ENCODE data around the gene KCNT1. TPM values are rescaled to one million over a fixed set of nuclear protein-coding genes. Genes with fewer than 3 reads are reported as not detected.
"Not testable (repeated sequence)": the region's sequence is repeated elsewhere in the genome, so short reads cannot be mapped to it uniquely, and the experiment has no call there.

Gene KCNT1
- under 1 TPM; 0.07 to 0.22 (median 0.14) TPM for polyA plus RNA-seq (ENCODE audit: insufficient read length in 4 of 4)

DNA sequence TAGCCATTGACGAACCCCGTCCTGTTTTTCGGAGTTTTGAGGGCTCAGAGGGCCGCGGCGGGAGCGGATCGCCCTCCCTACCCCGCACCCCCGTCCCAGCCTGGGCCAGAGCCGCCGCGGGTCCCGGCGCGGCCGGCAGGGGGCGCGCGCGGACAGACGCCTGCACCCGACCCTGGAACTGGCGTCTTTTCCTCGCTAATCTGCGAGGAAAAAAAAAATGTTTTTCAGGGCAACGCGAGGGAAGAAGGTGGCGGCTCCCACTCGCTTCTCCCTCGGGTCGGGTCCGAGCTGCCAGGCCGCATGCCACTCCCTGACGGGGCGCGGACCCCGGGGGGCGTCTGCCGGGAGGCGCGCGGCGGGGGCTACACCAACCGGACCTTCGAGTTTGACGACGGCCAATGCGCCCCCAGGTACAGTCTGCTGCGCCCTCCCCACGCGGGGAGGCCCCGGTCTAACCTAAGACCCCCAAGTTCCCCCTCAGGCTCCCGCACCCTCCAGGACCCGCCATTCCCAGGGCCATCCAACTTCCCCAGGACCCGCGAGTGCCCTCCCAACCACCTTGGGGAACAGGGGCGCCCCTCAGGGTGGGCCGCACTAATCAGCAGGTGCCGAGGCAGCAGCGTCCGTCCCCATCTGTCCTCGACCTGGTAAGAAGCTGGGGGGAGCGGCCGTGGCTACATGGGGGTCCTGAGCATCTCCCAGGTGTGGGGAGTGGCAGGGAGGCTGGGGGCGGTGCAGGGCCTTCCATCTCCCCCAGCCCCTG, at the start of gene KCNT1:
TSS of gene KCNT1 (plus strand) at position 227 of the 763 bp plus-strand sequence. CDS start at position 301, 74 bp downstream.
- DNase-seq (ENCODE audit: low read depth in 4 of 4, low spot score in 3 of 4) = peak in 1 of 4 donors; percentile 25

DNA sequence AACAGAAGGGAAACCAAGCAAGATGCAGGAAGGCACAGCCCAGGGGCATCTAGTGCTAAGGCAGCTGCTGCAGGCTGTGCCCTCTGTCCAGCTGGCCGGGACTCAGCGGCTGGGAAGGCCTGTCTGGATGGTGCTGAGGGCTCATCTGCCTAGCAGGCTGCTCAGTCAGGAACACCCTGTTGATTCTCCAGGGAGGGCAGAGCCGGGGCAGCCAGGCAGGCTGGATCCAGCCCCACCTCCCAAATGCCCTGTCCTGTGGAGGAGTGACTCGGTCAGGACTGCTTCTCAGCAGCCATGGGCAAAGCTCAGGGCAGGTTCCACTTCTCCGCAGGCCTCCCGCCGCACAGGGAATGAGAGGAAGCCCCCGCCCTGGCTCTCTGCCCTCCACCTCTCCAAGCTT, 46.7 kb upstream of the KCNT1 start:
- DNase-seq (ENCODE audit: low read depth in 4 of 4, low spot score in 3 of 4) = no peak

DNA sequence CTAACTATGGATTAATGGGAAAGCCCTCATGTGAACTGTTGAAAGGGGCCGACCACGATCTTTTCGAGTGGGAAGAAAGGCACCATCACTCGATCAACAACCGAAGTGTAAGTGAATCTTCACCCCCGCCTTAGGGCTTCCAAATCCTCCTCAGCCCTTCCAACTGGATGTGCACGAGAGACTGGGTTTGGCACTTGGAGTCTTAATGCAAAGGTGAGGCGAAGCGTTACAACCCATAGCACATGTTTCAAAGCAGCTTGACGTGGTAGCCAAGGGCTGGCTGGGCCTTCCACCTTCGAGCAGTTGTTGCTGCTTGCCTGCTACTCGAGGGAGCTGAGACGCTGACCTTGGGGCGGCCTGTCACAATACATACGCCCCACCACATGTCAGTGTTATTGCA, 44.6 kb upstream of the KCNT1 start:
- no peak for DNase-seq (ENCODE audit: low read depth in 4 of 4, low spot score in 3 of 4)

DNA sequence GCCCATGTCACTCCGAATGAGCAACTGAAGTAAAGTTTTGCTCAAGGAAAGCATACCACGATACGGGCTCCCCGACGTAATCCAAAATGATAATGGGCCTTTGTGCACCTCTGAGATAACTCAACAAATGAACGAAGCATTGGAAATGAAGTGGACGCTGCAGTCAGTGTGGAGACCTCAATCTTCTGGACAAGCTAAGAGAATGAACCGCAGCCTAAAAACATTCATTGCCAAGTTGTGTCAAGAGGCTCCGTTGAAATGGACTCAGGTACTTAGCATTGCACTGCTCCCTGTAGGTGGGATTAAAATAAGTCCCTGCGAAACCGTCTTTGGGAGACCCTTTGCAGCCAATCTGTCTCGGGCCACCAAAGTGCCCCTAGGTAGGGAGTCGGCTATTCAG, 42.7 kb upstream of the KCNT1 start:
- no peak for DNase-seq (ENCODE audit: low read depth in 4 of 4, low spot score in 3 of 4)

DNA sequence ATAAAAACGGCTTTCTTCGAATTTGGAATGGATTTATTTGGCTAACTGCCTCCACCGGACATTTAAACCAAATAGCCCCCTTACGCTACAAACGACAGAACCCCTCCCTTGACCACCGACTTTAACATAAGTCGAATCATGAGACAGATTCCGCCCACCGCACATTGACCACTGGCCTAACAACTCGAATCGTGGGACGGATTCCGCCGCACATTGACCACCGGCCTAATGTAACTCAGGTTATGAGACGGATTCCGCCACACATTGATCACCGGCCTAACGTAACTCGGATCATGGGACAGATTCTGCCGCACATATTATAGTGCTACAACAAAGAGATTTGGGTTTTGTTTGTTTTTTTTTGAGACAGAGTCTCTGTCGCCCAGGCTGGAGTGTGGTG, 41.6 kb upstream of the KCNT1 start:
- DNase-seq (ENCODE audit: low read depth in 4 of 4, low spot score in 3 of 4) = no peak

DNA sequence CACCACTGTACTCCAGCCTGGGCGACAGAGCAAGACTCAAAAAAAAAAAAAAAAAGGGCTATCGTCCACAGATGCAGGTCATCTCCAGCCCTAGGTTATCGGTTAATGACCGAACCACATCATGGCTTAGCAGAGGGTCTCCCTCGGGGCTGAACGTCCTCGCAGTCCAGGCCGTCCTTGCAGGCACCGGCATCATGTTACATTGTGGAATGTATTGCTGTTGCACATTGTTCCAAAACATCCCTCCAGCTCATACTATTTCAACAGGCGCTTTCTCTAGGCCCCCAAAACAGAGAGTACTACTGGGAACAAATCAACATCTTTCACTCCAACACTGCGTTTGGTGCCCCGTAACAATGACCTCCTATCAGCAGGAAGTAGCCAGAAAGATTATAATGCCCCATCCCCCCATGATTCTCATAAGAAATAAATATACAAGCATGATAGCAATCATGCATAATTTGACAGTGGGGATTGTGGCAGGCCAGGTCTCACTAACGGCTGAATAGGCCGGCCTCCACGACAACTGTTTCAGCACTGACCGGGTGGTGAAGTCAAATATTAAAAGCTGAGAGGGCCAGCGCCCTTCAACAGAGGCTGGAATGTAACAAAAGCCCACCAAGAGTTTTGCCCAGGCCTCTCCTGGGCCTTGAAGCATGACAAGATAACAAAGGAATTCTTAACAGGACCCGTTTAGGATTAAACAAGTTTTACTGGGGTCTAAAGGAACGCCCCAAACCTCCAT, 40.0 kb upstream of the KCNT1 start:
- DNase-seq (ENCODE audit: low read depth in 4 of 4, low spot score in 3 of 4) = no peak

DNA sequence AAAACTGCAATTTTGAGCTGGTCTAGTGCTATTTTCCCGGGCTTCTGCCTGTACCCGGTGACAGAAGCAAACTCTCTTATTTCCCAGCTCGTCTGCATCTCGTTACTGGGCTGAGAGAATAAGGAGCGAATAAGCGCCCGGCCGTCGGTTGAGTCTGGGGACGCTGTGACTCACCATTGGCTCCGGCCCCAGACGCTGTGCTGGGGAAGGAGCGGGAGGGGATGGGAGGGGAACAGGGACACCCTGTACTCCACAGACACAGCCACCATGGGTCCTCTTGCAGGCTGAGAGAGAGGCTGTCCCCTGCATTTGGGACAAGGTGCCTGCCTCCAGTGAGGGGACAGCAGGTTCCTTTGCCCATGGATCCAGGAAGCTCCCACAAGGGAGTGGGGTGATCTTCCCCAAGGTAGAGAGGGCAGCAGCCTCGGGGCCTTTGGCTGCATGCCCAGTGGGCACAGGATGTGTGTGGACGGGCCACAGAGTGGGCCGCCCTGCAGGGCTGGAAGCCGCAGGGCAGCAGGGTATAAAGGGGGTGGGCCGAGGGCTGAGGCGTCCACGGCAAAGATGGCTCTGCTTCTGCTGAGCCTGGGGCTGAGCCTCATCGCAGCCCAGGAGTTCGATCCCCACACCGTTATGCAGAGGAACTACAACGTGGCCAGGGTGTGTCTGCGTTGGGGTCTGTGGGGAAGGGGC, 39.1 kb upstream of the KCNT1 start, which contains the start of gene LCN9:
TSS of gene LCN9 (plus strand) at position 552 of the 693 bp plus-strand sequence. CDS start at position 565, 13 bp downstream.
- DNase-seq (ENCODE audit: low read depth in 4 of 4, low spot score in 3 of 4) = no peak

DNA sequence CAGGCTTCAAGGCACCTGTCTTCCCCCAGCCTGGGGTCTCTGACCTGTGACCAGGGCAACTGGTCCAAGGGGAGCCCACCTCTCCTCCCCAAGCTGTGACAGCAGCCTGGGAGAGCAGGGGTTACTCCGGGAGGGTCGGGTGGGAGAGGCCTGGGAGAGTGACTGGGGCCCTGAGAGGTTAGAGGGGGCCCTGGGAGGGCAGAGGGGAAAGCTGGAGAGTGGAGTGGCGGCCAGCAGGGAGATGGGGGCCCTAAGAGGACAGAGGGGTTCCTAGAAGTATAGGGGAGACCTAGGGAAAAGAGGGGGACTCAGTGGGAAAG, 38.6 kb upstream of the KCNT1 start:
- DNase-seq (ENCODE audit: low read depth in 4 of 4, low spot score in 3 of 4) = no peak

DNA sequence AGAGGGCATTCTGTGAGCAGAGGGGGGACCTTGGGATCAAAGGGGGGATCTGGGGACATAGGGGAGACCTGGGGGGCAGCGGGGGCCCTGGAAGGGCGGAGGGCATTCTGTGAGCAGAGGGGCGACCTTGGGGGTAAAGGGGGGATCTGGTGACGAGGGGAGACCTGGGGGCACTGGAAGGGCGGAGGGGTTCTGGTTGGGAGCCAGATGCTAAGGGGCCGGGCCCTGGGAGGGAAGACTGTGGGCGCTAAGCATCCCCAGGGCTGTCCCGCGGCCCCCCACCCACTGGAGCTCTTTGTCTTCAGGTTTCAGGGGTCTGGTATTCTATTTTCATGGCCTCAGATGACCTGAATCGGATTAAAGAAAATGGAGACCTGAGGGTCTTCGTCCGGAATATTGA, 38.1 kb upstream of the KCNT1 start:
- DNase-seq (ENCODE audit: low read depth in 4 of 4, low spot score in 3 of 4) = no peak

DNA sequence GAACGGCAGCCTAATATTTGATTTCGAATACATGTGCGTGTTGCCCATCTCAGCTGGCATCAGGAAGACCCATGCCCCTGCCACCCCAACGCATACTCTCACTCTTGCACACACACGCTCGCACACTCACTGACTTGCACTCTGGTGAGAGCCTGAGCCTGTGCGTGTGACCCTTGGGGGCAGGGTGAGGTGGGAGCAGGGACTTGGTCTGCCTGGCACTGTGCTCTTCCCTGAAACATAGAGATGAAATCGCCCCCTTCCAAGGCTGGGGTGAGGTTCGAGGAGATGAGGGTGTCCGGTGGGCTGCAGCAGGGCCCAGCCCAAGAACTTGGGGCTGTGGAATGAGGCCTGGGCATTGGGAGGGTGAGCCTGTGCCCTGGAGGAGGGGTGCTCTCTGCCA, 37.7 kb upstream of the KCNT1 start:
- DNase-seq (ENCODE audit: low read depth in 4 of 4, low spot score in 3 of 4) = no peak

DNA sequence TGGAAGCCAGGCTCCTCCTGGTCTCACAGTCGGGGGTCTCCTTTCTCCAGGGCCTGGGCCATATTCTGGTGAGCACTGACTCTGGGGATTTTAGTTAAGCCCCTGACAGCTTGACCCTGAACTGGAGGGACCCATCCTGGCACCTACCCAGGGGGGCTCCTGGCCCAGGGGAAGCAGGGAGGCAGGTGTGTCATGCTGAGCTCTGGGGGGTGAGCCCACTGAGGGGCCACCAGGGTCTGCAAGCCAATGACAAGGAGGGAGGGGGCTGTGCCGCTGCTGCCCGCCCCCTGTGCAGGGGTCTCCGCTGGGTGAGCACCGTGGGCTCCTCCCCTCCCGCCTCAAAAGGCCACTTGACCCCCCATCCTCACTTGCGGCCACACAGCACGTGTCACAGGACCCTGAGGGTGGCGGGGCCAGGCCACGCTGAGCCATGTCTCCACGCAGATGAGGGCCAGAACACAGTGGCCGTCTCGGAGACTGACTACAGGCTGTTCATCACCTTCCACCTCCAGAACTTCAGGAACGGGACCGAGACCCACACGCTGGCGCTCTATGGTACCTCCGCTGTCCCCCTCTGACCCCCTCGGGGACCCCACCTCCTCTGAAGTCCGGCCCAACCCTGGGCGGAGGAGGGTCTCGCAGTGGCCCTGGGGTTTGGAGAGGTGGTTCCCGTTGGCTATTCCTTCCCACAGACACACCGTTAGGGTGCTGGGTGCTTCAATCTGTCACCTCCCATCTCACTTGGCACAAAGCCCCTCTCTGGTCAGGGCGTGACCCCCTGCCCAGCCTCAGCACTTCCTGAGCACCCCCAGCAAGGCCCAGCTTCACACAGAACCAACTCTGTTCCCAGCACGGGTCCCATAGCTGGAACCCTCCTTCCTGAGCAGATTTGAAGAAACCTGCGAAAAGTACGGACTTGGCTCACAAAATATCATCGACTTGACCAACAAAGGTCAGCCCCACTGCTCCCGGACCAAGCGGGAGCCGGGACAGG, 36.9 kb upstream of the KCNT1 start:
- no peak for DNase-seq (ENCODE audit: low read depth in 4 of 4, low spot score in 3 of 4)

DNA sequence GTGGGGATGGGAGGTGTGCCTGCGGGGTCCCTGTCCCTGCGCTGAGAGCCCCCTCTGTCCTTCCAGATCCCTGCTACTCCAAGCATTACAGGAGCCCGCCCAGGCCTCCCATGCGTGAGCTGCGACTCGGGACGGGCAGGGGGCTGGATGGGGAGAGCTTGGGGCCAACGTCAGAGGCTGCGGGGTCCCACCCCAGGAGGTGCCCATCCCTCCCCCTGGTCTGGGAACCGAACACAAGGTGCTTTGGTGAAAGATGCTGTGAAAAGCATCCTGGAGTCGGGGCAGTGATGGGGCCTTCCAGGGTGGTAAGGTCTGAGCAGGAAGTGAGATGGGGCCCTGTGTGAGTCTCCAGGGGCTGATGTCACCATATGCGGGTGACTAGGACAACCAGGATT, 36.2 kb upstream of the KCNT1 start:
- DNase-seq (ENCODE audit: low read depth in 4 of 4, low spot score in 3 of 4) = no peak

DNA sequence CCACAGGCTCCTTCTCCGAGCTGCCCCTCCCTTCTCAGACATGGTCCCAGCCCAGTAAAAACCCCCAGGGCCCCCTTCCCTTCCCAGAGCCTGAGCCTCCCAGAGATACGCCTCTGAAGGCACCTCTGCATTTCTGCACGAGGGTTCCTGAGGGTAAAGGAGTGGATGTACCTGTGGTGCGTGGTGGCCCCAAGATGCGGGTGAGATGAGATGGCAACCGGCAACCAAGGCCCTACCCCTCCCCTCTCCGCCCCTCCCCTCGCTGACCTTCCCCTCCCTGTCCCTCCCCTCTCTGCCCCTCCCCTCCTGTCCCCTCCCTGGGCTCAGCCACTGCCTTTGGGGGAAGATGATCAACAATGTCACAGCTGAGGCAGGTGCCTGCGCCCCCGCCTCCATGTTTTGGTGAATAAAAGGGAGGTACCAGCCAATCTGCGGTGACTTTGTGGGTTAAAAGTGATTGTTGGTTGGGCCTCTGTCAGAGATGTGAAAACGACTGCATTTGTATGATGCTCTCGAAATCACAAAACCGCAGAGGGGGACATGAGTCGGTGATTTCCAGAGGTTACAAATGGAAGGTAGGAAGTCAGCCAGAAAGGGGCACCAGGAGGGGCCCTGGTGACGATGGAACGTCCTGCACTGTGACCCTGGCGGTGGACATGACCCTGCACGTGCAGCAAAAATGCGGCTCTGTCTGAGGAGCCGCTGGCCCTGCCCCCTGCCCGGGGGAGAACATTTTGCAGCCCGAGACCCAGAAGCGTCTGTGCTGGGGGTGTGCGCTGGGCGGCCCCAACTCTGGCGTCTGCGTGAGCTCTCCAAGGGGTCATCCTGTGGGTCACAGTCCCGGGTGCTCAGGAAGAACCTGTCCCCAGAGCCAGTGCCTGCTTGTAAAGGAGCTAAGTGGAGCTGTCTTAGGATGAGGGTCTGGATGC, 35.2 kb upstream of the KCNT1 start:
- DNase-seq (ENCODE audit: low read depth in 4 of 4, low spot score in 3 of 4) = no peak

DNA sequence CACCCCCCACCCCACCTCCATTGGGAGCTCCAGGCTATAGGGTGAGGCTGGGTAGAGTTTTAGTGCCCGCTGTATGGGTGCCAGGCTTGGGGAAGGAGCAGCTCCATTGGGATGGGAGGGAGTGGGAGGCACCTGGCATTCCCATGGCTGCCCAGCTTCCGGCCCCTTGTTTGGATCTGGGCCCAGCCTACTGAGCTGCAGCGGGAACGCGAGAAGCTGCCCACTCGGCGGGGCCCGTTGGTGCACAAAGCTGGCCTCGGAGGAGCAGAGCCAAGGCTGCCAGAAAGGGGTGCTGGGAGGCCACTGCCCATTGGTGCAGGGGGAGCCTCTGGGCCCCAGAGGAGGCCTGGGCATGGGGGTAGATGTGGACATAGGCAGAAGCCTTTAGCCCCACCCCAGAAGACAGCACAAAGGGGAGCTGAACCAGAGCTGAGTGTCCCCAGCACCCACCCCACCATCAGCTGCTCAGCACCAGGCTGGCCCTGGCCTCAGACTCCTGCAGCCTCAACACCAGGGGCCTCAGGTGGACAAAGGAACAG, 34.5 kb upstream of the KCNT1 start:
- no peak for DNase-seq (ENCODE audit: low read depth in 4 of 4, low spot score in 3 of 4)

DNA sequence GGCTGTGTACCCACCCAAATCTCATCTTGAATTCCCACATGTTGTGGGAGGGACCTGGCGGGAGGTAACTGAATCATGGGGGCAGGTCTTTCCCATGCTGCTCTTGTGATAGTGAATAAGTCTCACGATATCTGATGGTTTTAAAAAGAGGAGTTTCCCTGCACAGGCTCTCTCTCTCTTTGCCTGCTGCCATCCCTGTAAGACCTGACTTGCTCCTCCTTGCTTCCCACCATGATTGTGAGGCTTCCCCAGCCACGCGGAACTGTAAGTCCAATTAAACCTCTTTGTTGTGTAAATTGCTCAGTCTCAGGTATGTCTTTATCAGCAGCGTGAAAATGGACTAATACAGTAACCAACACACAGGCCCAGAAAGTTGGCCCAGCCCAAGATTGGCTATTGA, 33.0 kb upstream of the KCNT1 start:
- DNase-seq (ENCODE audit: low read depth in 4 of 4, low spot score in 3 of 4) = not testable (repeated sequence)

DNA sequence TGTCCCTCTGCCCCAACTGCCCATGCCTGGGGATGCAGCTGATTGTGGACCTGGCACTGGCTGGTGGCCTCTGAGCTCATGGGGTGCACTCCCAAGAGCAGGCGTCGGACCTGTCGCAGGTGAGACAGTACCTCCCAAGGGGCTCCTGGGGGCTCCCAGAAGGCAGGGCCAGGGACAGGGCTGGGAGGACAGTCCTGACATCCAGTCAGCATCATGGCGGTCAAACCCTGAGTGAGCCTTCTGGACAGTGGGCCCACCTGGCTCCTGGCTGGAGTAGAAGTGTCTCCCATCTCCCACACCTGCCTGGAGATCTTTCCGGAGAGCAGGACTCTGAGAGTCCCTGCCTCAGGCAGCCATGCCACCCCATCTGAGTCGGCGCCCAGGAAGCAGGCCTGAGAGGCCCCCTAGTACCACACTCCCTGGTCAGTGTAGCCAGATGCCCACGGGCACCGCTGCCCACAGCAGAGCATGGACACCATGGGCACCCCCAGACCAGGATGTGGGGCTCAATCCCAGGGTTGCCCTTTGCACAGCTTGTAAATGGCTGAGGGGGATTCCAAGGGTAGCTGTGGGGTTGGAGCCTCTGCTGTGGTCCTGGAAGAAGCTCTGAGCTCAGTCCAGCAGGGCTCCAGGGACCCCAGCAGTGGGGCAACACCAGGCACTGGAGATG, 32.2 kb upstream of the KCNT1 start:
- no peak for DNase-seq (ENCODE audit: low read depth in 4 of 4, low spot score in 3 of 4)

DNA sequence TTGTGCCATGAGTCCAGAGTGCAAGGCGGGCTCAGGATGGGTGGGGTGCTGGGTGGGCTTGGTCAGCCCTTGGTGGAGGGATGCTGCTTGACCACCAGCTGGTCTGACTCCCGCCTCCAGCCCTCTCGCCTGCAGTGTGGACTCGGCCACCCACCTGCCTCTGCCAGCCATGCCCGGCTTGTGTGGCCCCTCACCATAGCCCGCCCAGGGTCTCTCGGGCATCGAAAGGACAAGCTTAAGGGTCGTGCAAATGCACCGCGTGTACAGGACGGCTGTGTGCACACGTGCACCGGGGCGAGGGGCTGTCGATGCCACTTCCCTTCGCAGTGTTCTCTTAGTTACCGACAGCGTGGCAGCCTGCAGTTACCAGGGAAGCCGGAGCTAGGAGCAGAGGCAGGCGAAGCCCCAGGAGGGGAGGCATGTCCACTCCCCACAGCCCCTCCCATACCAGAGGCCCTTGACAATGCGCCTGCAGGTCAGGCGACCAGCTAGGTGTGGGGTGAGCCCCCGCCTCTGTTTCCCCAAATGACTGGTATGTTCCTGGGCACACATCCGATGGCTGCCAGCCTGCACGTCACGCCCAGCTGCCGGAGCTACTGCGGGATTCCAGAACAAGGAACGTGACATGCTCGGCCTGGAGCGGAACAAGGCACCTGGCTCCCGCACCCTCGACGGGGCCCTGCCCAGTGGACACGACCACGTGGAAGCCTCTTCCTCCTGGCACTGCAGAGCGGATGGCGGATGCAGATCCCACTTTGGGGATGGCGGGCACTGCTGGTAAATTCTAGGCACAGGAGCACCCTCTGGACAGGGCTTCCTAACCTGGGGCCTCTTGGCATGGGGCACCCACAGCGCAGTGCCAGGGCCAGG, 31.0 kb upstream of the KCNT1 start:
- DNase-seq (ENCODE audit: low read depth in 4 of 4, low spot score in 3 of 4) = no peak
